Endothelial cell (in vitro differentiated cells): Measurements from ENCODE around the gene RPL36. TPM values are rescaled to one million over a fixed set of nuclear protein-coding genes. Genes with fewer than 3 reads are reported as not detected.
A peak's percentile ranks its signal among the peaks of the same experiment; 100 is the strongest.
"Not testable (repeated sequence)": the region's sequence is repeated elsewhere in the genome, so short reads cannot be mapped to it uniquely, and the experiment has no call there.

ENCODE experiments used
- DNase-seq: peaks from one replicate; pipeline ENCODE4 v3.0.0; 2021; ENCODE audit warnings: low spot score
- H3K27ac Mint-ChIP-seq: one replicate; pipeline ENCODE4 v1.8.0; 2021; ENCODE audit warnings: mixed read lengths, inconsistent platforms; ENCODE audit not compliant: unreplicated experiment
- H3K27me3 Mint-ChIP-seq: one replicate; pipeline ENCODE4 v1.8.0; 2021; ENCODE audit warnings: mild to moderate bottlenecking, moderate library complexity, mixed read lengths, inconsistent platforms; ENCODE audit not compliant: unreplicated experiment
- H3K36me3 Mint-ChIP-seq: one replicate; pipeline ENCODE4 v1.8.0; 2021; ENCODE audit warnings: mild to moderate bottlenecking, low read depth, mixed read lengths, inconsistent platforms; ENCODE audit not compliant: unreplicated experiment
- H3K4me1 Mint-ChIP-seq: one replicate; pipeline ENCODE4 v1.8.0; 2021; ENCODE audit warnings: mild to moderate bottlenecking, mixed read lengths, inconsistent platforms; ENCODE audit not compliant: unreplicated experiment
- H3K4me3 Mint-ChIP-seq: one replicate; pipeline ENCODE4 v1.8.0; 2021; ENCODE audit warnings: mild to moderate bottlenecking, mixed read lengths, inconsistent platforms; ENCODE audit not compliant: unreplicated experiment
- H3K9me3 Mint-ChIP-seq: one replicate; pipeline ENCODE4 v1.8.0; 2021; ENCODE audit warnings: mixed read lengths, inconsistent platforms; ENCODE audit not compliant: unreplicated experiment
- CTCF ChIP-seq: fragments of 200-600 bp; sonication (generic); IDR thresholded peaks from one replicate; pipeline ENCODE4 v1.5.0; 2021; ENCODE audit warnings: antibody characterized with exemption; ENCODE audit not compliant: unreplicated experiment
- total RNA-seq: library from RNA; stranded (reverse); fragmentation: NEBNext Ultra II Directional; extraction: Animal tissue kit (Norgen Biotek cat#: 25700); gene quantifications from one replicate; pipeline ENCODE4 v1.2.1, GENCODE V29; 2021; ENCODE audit not compliant: unreplicated experiment

The RPL36 gene
- total RNA-seq, 1 donor from 2014 or later, result 910 TPM

GRCh38 chr19:5718579-5719273, 28.6 kb downstream of the RPL36 start:
- no peaks in the 10 kb centered on the region for H3K9me3 Mint-ChIP-seq
- H3K4me3 Mint-ChIP-seq, result peak overlapping the region; percentile 95
- no peak for DNase-seq
- TF ChIP-seq CTCF, result no peak
- peaks cover 13% of the 10 kb centered on the region for H3K4me1 Mint-ChIP-seq
- peak overlapping the region; percentile 92 for H3K27ac Mint-ChIP-seq
- H3K36me3 Mint-ChIP-seq, result peaks cover 8% of the 10 kb centered on the region
- H3K27me3 Mint-ChIP-seq, result peaks cover 15% of the 10 kb centered on the region

GRCh38 chr19:5719274-5719960, 29.3 kb downstream of the RPL36 start:
- Mint-ChIP-seq H3K4me3 (peak overlapping the region; percentile 95), H3K36me3 (peaks cover 4% of the 10 kb centered on the region), H3K9me3 (no peaks in the 10 kb centered on the region), H3K4me1 (peaks cover 13% of the 10 kb centered on the region), H3K27me3 (peaks cover 15% of the 10 kb centered on the region), H3K27ac (peak overlapping the region; percentile 92)
- TF ChIP-seq CTCF, result no peak
- DNase-seq, result no peak

DNA sequence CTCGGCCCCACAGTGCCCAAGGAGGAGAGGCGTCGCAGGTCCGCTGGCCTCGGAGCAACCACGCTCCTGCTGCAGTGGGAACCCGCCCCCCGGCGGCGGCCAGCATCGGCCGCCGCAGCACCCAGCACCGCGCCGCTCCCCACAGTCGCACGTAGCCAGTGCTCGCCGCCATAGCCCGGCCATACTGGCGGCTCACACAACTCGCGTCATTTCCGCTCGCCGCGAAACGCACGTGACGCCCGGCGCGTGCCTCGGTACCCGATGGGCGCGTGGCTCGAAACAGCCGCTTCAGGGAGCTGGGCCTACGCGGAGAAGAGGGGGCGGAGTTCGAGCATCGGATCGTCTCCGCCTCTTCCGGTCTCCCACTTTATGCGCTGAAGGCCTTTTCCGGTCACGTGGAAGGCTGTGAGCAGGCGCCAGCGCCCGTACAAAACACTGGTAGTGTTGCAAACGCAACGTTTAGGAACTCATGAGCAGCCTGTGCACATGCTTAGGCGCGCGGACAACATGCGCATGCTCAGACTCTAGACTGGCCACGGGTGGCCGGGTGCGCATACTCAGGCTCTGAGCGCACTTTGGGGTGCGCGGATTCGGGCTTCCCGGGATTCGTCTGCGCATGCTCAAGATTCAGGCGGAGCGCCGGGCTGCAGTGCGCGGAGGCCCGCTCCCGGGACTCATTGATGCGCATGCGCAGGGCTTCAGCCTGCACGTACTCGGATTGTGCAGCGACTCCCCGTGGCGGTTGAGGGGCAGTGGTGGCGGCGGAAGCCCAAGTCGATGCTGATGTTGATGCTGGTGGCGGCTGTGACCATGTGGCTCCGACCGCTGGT, 30.1 kb downstream of the RPL36 start, which contains the start of the genes CATSPERD and LONP1:
TSS of gene CATSPERD (plus strand) at position 677 of the 830 bp plus-strand sequence. CDS start at position 778, 101 bp downstream.
TSS of gene LONP1 (minus strand) at position 186 of the 830 bp plus-strand sequence. CDS start at position 172, 14 bp downstream.
- Mint-ChIP-seq H3K4me3 (peak within 1 kb of the TSS; percentile 95), H3K36me3 (peaks cover 4% of the 10 kb centered on the region), H3K27me3 (peaks cover 15% of the 10 kb centered on the region), H3K9me3 (no peaks in the 10 kb centered on the region), H3K27ac (peak within 1 kb of the TSS; percentile 92), H3K4me1 (peaks cover 13% of the 10 kb centered on the region)
- DNase-seq, result peak; percentile 99
- peak; percentile 74 for TF ChIP-seq CTCF

- Mint-ChIP-seq H3K4me3 (no peak overlapping the region), H3K27ac (no peak overlapping the region), H3K9me3 (no peaks in the 10 kb centered on the region), H3K36me3 (no peaks in the 10 kb centered on the region), H3K4me1 (no peaks in the 10 kb centered on the region), H3K27me3 (no peaks in the 10 kb centered on the region)
- DNase-seq, result no peak
- no peak for TF ChIP-seq CTCF
These were observed 37.5 kb downstream of the RPL36 start for GRCh38 chr19:5727453-5728050.

- not testable (repeated sequence) for H3K4me3 Mint-ChIP-seq, H3K9me3 Mint-ChIP-seq, H3K27me3 Mint-ChIP-seq, H3K36me3 Mint-ChIP-seq, H3K4me1 Mint-ChIP-seq, DNase-seq, H3K27ac Mint-ChIP-seq
These were observed 43.1 kb downstream of the RPL36 start for GRCh38 chr19:5733172-5733571.
